HG02763 (cell line): ENCODE measurements around the gene ZFAND3.
"Not testable (repeated sequence)": the region's sequence is repeated elsewhere in the genome, so short reads cannot be mapped to it uniquely, and the experiment has no call there.

Source experiments
- ATAC-seq: cut with Tn5 transposase; IDR thresholded peaks from one replicate; pipeline ENCODE4 v1.9.1; 2021; ENCODE audit warnings: mild to moderate bottlenecking, moderate library complexity; ENCODE audit not compliant: unreplicated experiment

Gene ZFAND3

DNA sequence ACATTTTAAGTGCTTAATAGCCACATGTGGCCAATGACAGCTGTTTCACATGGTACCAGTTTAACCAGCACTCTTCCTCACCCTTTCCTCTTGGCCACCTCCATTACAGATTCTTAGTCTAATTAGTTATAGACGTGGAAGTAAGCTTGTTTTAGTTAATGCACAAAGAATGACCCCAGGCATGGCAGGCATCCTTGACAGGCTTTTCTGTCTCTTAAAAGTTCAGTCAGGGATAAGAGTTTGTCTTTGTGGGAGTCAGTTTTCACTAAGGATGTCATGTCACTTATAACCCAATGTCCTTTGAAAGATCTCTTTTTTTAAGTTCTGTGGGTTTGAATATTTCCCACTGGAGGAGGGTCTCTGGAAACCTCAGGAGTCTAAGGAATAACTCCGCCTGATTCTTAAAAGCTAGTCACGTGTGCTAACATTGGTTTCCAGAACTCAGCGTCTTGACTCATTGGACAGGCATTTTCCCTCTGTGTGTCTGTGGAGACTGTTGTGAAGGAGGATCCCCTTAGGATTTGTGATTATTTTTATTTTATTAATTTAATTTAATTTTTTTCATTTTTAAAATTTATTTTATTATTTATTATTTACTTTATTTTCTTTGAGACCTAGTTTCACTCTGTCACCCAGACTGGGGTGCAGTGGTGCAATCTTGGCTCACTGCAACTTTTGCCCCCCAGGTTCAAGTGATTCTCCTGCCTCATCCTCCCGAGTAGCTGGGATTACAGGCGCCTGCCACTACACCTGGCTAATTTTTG, 171.4 kb downstream of the ZFAND3 start:
- ATAC-seq: no peak

DNA sequence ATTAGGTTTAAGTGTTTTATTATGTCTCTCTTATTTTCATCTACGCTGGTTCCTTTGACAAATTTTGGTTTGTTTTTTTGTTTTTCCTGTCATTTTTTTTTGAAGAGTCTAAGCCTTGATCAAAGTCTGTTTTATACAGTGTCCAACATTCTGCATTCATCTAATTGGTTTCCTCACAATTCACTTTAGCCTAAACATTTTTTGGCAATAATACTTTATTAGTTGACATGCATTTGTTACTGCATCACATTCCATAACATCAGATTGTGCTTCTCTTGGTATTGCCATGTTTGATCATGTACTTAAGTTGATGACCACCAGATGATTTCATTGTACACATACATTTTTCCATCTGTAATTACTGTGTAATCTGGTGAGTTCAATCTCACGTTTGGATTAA, 173.2 kb downstream of the ZFAND3 start:
- ATAC-seq: no peak

DNA sequence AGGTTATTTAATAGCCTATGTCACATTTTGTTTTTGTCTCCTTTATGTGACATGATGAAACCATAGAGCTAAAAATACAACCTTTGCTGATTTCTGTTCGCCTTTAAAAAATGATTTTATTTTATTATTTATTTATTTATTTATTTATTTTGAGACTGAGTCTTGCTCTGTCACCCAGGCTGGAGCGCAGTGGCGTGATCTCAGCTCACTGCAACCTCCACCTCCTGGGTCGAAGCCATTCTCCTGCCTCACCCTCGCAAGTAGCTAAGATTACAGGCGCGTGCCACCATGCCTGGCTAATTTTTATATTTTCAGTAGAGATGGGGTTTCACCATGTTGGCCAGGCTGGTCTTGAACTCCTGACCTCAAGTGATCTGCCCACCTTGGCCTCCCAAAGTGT, 173.7 kb downstream of the ZFAND3 start:
- ATAC-seq: not testable (repeated sequence)

DNA sequence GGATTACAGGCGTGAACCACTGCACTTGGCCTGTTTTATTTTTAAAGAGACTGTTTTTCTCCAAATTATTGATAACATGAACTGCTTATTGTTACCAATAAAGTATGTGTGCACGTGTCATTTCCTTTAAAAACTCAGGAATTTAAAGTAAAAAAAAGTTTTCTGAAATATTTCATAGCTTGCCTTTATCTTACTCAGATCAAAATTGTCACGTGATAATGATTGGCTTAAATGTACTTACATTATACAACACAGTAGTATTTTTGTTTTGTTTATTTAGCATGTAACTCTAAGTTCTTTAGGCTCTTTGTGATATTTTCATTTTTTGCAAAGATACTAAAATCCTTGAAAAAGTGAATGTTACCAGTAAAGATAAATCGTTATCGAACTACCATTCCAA, 174.1 kb downstream of the ZFAND3 start:
- ATAC-seq: no peak

DNA sequence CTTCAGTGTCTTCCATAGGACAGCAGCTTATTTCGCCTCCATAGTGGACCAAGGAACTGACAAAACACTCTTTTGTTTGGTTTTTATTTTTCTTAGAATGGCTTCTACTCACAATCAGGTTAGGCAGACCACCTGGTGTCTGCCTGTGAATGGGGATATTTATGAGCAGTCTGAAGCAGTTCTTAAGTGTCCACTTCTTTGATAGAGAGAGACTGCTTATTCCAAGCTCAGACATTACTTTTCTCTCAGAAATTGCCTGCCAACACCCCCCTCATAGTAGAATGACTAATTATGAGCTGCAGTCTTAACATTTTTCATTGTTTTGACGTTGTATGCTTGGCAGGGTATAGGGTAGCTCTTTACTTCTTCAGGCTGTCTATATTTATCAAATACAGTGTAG, 174.7 kb downstream of the ZFAND3 start:
- no peak for ATAC-seq

DNA sequence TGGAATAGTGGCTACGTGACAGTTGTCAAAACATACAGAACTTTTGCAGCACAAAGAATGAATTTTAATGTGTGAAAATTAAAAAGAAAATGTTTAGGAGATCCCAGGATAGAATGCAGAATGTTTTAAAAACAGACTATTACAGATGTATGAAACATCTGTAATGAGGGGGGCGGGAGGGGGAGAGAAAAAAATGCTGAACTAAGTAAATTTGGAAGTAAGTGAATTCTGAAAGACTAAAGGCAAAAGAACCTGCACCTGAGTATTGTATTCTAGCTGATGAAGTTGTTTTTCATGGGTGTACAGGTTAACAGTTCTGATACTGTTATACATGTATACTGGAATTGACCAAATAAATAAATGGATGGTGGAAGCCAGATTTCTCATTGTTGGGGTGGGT, 178.8 kb downstream of the ZFAND3 start:
- ATAC-seq: no peak

DNA sequence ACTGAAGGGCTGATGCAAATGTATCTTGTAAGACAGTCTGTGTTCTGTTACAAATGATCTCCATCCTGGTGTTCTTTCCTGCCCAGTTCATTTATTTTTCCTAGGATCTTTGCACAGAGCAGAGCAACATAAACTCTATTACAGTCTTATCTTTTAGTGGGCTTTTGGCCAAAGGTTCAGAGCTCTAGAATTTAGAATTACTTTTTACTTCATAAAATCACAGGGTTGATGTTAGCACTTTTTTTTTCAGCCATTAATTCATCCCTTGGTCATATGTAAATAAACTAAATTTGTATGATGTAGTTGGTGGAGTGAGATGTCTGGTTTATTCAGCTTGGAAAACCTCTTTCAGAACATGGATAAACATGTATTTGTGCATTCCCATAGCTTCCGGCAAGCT, 181.9 kb downstream of the ZFAND3 start:
- ATAC-seq: no peak

DNA sequence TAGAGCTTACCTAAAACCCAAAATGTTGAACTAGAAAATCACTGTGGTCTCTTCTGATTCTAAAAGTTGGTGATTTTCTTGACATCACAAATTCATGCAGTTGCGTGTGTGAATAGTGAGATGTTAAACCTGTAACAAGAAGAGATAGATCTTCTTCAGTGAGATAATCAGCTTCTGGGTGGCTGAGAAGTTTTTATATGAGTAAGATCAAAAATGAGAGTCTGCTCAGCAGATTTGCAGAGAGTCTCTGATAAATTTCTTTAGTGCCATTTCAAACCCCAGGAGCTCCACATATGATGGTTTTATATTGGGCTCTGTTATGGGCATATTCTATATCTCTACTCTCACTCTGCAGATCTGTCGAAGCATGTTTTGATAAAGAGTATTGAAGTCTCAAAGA, 185.4 kb downstream of the ZFAND3 start:
- no peak for ATAC-seq

DNA sequence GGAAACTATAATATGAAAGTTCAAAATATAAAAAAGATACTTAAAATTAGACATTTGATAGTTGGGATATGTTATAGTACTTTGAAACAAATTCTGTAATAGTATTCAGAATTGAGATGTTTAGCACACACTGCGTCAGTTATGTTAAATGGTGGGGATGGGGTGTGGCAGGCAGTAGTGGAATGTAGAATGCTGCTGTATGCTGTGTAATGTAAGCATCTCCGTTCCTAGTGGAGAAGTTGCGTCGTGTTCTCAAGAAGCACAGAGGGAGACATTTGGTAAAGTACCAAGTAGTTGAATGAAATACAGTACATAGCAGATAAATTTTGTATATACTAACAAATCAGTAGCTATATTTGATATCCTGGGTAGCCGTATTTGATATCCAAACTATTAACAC, 192.4 kb downstream of the ZFAND3 start:
- ATAC-seq: no peak

DNA sequence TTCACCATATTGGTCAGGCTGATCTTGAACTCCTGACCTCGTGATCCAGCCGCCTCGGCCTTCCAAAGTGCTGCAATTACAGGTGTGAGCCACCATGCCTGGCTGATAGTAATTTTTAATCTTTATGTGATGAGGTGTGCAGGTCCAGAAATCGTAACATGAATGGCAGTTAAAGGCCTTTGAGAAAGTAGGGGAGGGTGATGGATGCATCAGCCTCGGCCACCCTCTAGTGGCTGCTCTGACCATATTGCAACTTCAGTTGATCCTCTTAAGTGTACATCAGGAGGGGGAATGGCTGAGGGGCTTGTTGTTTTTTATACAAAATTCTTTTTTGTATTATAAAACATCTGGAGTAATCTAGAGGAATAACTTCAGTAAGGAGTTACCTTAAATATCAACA, 193.0 kb downstream of the ZFAND3 start:
- ATAC-seq: no peak

DNA sequence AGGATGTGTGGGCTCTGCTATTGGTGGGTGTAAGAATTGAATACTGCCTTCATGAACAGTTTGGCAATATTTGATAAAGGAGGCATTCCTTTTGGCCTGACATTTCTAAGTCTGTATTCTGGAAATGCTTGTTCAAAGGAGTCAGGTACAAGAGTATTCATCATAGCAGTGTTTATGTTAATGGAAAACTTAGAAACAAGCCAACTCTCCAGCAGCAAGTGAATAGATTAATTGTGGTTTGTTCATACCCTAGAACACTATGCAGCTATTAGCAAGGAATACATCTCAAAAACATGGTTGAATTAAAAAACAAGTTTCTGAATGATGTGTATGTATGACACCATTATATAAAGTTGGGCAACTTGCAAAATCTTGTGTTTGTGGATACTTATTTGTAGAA, 195.8 kb downstream of the ZFAND3 start:
- ATAC-seq: no peak

DNA sequence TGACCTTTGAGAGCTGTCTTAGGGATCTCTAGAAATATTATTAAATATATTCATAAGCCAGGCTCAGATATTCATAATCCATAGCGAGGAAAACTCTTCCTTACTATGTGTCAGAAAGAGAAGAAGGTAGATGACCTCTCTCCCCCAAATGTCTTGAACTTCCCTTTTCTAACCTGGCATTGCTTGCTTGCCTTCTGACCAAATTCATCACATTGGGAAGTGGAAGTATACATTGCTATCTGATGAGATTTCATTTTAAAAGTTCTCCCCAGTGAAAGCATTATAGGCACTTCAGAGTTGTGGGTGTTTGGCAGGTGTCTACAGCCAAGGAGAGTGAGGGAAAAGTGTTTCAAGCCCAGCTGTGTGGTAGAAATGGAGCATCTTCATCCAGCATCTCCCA, 197.3 kb downstream of the ZFAND3 start:
- no peak for ATAC-seq

DNA sequence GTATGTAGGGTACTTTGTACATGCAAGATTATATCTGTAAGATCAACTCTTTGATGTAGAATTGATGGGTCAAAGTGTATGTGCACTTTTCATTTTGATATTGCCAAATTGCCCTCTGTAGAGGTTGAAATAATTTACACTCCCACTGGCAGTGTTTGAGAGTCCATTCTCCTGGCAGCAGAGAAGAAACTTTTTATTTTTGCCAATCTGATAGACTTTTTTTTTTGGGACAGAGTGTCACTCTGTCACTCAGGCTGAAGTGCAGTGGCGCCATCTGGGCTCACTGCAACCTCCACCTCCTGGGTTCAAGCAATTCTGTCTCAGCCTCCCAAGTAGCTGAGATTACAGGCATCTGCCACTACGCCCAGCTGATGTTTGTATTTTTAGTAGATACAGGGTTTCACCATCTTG, 199.2 kb downstream of the ZFAND3 start:
- ATAC-seq: no peak

DNA sequence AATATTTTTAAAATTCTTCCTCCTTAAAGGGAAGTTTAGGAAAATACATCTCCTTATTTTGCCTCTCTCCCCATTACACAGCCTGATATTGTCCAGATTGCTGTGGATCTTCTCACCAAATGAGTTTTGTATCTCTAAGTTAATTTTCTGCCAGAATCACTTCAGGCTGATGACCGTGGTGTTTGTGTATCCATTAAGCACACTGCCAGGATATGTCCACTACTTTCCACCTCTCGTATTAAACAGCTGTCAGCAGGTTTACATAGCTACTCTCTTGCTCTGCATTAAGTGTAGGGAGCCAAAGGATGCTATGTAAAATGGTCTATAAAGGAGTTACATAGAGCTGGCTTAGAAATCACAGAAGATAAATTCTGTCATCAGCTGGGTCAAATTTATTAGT, 201.1 kb downstream of the ZFAND3 start:
- no peak for ATAC-seq

DNA sequence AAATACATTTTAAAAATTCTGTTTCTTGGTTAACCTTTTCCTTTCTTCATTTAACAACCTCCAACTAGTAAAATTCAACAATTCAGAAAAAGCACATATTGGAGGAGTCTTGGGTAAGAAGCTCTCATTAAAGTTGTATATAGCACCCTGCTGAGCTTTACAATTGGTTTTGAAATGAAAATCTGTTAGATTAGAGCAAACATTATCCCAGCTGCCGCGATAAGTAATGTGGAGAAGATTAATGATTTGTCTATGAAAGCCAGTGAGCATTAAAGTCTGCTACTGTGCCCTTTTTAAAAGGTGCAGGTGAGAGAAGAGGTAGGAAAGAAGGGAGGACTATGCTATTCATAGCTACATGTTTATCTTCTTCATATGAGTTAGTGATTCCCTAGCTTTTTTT, 201.5 kb downstream of the ZFAND3 start:
- no peak for ATAC-seq

DNA sequence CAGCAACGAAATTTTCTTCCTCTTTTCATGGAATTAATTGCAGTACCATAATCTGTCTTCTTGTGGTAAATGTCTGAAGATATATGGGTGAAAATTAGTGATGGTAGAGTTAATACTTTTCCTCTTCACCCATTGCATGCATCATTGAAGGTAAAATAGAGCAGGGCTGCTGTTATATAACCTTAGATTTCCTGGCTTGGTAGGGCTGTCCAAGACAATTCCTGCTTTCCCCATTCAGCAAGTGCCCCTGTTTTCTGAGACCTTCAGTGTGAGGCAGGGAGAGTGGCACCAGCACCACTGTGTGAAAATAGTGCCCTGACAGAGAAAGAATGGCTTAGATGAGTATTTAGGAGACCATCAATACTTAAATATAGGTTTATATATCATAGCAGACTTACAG, 202.0 kb downstream of the ZFAND3 start:
- ATAC-seq: no peak

DNA sequence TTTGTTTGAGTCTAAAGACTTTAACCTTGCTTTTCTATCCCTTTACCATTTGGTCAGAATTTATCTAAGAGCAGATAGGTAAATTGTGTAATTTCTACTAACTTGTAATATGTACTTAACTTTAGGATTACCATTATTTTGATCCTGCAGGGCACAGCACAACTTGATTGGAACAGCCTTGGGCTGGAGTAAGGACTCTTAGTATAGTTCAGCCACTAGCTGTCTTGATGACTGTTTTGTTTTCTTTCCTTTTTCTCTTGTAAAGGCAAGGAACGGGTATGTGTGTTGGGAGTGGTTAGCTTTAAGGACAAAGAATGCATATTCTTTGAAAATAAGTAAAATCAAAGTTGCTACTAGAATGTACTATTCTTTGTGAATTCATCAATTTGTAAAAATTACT, 203.2 kb downstream of the ZFAND3 start:
- ATAC-seq: no peak

DNA sequence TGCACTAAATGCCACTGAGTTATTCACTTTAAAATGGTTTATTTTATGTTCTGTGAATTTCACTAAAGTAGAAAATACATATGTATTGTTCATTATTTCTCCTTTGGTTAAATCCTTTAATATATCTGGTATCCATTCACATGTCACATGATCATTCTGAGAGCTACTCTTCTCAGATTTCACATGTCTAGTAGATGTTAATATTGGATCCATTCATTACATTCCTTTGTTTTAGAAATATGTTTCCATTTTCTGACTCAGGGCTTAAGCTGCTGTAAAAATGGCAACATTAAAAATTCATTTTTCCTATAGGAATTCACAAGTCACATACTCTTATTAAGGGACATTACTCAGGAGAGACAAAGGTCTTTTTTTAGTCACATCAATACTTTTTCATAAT, 205.4 kb downstream of the ZFAND3 start:
- ATAC-seq: no peak

DNA sequence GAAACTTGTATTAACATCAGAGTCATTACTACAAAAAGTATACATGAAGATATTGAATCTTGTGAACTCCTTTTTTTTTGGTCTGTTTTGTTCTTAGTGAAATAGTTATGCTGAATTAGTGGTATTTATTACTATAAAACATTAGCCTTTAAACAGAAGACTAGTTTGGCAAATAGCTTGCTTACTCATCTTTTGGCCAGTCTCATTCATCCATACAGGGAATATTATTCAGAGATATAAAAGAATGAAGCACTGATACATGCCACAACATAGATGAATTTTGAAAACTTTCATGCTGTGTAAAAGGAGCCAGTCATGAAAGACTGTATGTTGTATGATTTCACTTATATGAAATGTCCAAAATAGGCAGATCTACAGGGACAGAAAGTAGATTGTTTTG, 205.9 kb downstream of the ZFAND3 start:
- ATAC-seq: no peak

DNA sequence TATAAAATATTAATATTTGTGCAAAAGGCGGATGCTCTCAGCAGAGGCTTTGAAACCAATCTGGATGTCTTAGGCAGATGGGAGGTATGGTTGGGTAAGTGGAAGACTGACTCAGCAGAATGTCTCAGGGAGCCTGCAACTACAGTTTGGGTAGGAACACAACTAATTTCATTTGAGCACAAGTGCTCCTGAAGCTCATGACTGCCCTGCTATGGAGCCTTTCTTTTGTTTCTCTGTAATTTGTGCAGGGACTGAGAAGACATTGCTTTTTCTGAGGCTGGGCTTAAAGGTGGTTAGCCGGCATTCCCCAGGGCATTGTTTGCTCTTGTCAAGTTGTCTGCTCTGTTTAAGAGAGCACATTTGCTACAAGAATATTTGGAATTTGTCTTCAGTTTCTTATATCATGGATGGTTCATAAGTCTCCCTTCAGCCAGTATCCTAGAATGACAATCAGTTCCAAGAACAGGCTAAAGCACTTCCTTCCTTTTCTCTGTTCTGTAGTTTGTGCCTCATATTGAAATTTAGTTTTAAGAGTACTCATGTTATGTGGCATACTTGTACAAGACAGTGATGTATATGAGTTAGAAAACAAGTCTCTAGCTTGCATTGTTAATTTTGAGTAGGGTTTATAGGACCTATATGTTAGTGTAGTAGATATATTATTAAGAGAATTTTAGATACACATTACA, 208.3 kb downstream of the ZFAND3 start:
- ATAC-seq: no peak

DNA sequence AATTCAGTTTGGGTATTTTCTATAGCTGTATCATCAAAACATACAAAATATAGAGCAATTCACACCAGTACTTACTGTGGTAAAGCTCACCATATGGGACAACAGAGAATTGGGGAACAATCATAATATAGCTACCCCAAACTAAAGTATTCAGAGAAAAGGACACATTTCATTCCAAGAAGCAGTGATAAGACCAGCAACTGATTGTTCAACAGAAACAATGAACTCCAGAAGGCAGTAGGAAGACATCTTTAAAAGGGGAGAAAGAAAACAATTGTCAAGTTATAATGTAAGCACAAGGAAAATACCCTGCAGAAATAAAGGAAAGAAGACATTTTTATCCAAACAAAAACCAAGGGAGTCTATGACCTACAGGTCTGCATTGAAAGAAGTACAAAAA, 210.9 kb downstream of the ZFAND3 start:
- ATAC-seq: no peak

DNA sequence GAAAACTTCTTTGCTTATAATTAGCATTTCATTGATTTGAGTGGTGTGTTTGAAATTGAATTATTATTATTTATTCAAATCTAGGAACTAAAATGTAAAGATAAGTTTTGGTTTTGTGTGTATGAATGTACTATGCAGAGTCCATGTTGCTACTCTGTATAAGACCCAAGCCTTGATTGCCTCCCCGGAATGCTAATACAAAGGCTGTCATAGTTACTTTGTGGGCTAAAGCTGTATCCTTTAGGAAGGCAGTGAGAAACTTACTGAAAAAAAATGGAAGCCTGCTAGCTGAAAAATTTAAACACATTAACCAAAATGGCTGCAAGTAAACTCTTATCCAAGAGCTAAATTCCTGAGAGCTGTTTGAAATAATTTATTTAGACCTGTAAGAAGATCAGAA, 213.3 kb downstream of the ZFAND3 start:
- no peak for ATAC-seq
